Calu3 (cell line): ENCODE data around the gene EPHA1. TPM values are rescaled to one million over a fixed set of nuclear protein-coding genes. Genes with fewer than 3 reads are reported as not detected.

ENCODE experiments used
- BruUV-seq: library from RNA; stranded (reverse); fragments of 400-500 nt; replicated peaks from 2 replicates; lab custom pipeline; 2021; lab: Mats Ljungman, UMichigan
- CTCF ChIA-PET: fragments of 300-600 bp; sonication (Branson Sonifier 250); formaldehyde crosslinking; loops from one replicate; lab custom pipeline; 2022; ENCODE audit warnings: antibody characterized with exemption; lab: Charles Lee
- DNase-seq: peaks from one replicate; pipeline ENCODE4 v3.0.0; 2022
- H3K27ac Mint-ChIP-seq: one replicate; pipeline ENCODE4 v1.8.0; 2022; ENCODE audit warnings: mixed read lengths; ENCODE audit not compliant: unreplicated experiment
- H3K27me3 Mint-ChIP-seq: one replicate; pipeline ENCODE4 v1.8.0; 2022; ENCODE audit warnings: mixed read lengths; ENCODE audit not compliant: unreplicated experiment
- H3K36me3 Mint-ChIP-seq: one replicate; pipeline ENCODE4 v1.8.0; 2022; ENCODE audit warnings: mild to moderate bottlenecking, moderate library complexity, mixed read lengths; ENCODE audit not compliant: insufficient read depth, unreplicated experiment
- H3K4me1 Mint-ChIP-seq: one replicate; pipeline ENCODE4 v1.8.0; 2022; ENCODE audit warnings: mild to moderate bottlenecking, low read depth, mixed read lengths; ENCODE audit not compliant: unreplicated experiment
- H3K4me3 Mint-ChIP-seq: one replicate; pipeline ENCODE4 v1.8.0; 2022; ENCODE audit warnings: mild to moderate bottlenecking, low read depth, moderate library complexity, mixed read lengths; ENCODE audit not compliant: unreplicated experiment
- H3K9me3 Mint-ChIP-seq: one replicate; pipeline ENCODE4 v1.8.0; 2022; ENCODE audit warnings: low read depth, mixed read lengths; ENCODE audit not compliant: unreplicated experiment
- CTCF ChIP-seq: fragments of 200-600 bp; IDR thresholded peaks from one replicate; pipeline ENCODE4 v1.8.0; 2022; ENCODE audit warnings: antibody characterized with exemption; ENCODE audit not compliant: unreplicated experiment
- intact Hi-C: fragments of 100-400 bp; cut with micrococcal nuclease; formaldehyde crosslinking; loops from one replicate; pipeline ENCODE4 v1.10.0; 2022; ENCODE audit not compliant: unreplicated experiment
- total RNA-seq: library from RNA; stranded (reverse); gene quantifications from 2 replicates; pipeline ENCODE4 v1.2.3, GENCODE V29; 2022

EPHA1 gene
- total RNA-seq, 1 experiment from 2014 or later = 21.6 TPM

DNA sequence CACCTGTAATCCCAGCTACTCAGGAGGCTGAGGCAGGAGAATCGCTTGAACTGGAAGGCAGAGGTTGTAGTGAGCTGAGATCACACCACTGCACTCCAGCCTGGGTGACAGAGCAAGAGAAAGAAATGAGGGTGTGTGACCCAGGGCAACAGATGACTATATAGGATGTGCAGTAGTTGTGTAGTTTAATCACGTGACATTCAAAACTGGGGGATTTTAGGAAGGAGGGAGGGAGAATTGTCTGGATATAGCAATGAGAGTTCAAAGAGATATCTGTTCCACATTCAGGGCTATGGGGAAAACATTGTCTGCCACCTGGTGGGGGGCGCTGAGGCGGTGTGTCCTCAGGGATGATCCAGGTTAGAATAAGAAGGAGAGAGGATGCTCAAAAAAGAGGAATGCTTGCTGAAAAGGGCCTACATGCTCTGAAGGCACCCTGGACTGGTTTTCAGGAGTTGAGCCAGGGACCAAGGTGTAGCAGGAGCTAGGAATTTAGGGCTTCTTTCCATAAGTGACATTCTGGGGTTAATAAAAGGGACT is 35.3 kb downstream of the EPHA1 start:
- no peak overlapping the region for H3K27ac Mint-ChIP-seq
- intact Hi-C loops = loop anchor here (5.0 kb wide), 1 partner anchor 51 kb away; no protein-coding TSS in a partner anchor
- peaks cover 50% of the 10 kb centered on the region for H3K4me1 Mint-ChIP-seq
- CTCF ChIA-PET = no interaction called here
- H3K9me3 Mint-ChIP-seq = no peaks in the 10 kb centered on the region
- no TSS peak for BruUV-seq
- no peak overlapping the region for H3K4me3 Mint-ChIP-seq
- no peaks in the 10 kb centered on the region for H3K27me3 Mint-ChIP-seq
- DNase-seq = no peak
- no peaks in the 10 kb centered on the region for H3K36me3 Mint-ChIP-seq
- no peak for TF ChIP-seq CTCF

- CTCF ChIA-PET = interaction anchor here (0.6 kb wide), 1 partner anchor 37 kb away, joined by 3 read pairs; no protein-coding TSS in a partner anchor
- no peak overlapping the region for H3K4me3 Mint-ChIP-seq
- H3K27ac Mint-ChIP-seq = no peak overlapping the region
- no peaks in the 10 kb centered on the region for H3K9me3 Mint-ChIP-seq
- H3K36me3 Mint-ChIP-seq = no peaks in the 10 kb centered on the region
- intact Hi-C loops = loop anchor here (5.0 kb wide), 1 partner anchor 50 kb away; no protein-coding TSS in a partner anchor
- DNase-seq = peak; percentile 40
- H3K4me1 Mint-ChIP-seq = peaks cover 57% of the 10 kb centered on the region
- BruUV-seq = no TSS peak
- H3K27me3 Mint-ChIP-seq = no peaks in the 10 kb centered on the region
- TF ChIP-seq CTCF = no peak
Observed at GRCh38 chr7:143372070-143372469, 36.6 kb downstream of the EPHA1 start.

- Mint-ChIP-seq H3K27me3 (peaks cover 6% of the 10 kb centered on the region), H3K9me3 (no peaks in the 10 kb centered on the region), H3K27ac (no peak overlapping the region), H3K4me1 (peaks cover 50% of the 10 kb centered on the region), H3K36me3 (no peaks in the 10 kb centered on the region), H3K4me3 (no peak overlapping the region)
- CTCF ChIA-PET = interaction anchor here (0.7 to 1.4 kb wide), 4 partner anchors 10 to 82 kb away, joined by 3 to 10 read pairs (median 3); partner anchors contain the start of gene CASP2
- no peak for DNase-seq
- TF ChIP-seq CTCF = no peak
- intact Hi-C loops = loop anchor here (5.0 kb wide), 2 partner anchors 38 to 48 kb away; no protein-coding TSS in a partner anchor
- BruUV-seq = no TSS peak
Observed at GRCh38 chr7:143369678-143370651, 38.7 kb downstream of the EPHA1 start.

- no peak for TF ChIP-seq CTCF
- CTCF ChIA-PET = interaction anchor here (1.0 kb wide), 2 partner anchors 12 to 47 kb away, joined by 3 to 5 read pairs; no protein-coding TSS in a partner anchor
- intact Hi-C loops = loop anchor here (5.0 kb wide), 1 partner anchor 36 kb away; no protein-coding TSS in a partner anchor
- no TSS peak for BruUV-seq
- no peak for DNase-seq
- peak overlapping the region; percentile 62 for H3K27ac Mint-ChIP-seq
- no peaks in the 10 kb centered on the region for H3K36me3 Mint-ChIP-seq
- H3K4me3 Mint-ChIP-seq = no peak overlapping the region
- peaks cover 22% of the 10 kb centered on the region for H3K27me3 Mint-ChIP-seq
- no peaks in the 10 kb centered on the region for H3K9me3 Mint-ChIP-seq
- H3K4me1 Mint-ChIP-seq = peaks cover 47% of the 10 kb centered on the region
Observed at GRCh38 chr7:143368387-143368786, 40.3 kb downstream of the EPHA1 start.
